Brain microvascular endothelial cell (primary cell): Measurements from ENCODE around the gene YBX3.
"Not testable (repeated sequence)": the region's sequence is repeated elsewhere in the genome, so short reads cannot be mapped to it uniquely, and the experiment has no call there.

ENCODE experiments used
- DNase-seq: peaks from one replicate; pipeline ENCODE4 v3.0.0-alpha.2; 2020
- H3K27ac ChIP-seq: fragments of 250-450 bp; sonication (Bioruptor Pico); 2 replicates; pipeline ENCODE4 v1.5.1; 2020; ENCODE audit warnings: mild to moderate bottlenecking, moderate library complexity
- H3K27me3 ChIP-seq: fragments of 250-450 bp; sonication (Bioruptor Pico); replicated peaks from 2 replicates; pipeline ENCODE4 v1.5.1; 2020; ENCODE audit warnings: mild to moderate bottlenecking
- H3K36me3 ChIP-seq: fragments of 250-450 bp; sonication (Bioruptor Pico); replicated peaks from 2 replicates; pipeline ENCODE4 v1.5.1; 2020; ENCODE audit warnings: mild to moderate bottlenecking
- H3K4me3 ChIP-seq: 2 replicates; pipeline ENCODE4 v1.5.1; 2011; ENCODE audit warnings: low read depth, mild to moderate bottlenecking, control low read depth, low read length, moderate library complexity
- CTCF ChIP-seq: IDR thresholded peaks from 2 replicates; pipeline ENCODE4 v1.5.1; 2011; ENCODE audit warnings: low read depth, mild to moderate bottlenecking, moderate library complexity, low read length, control low read depth, inconsistent platforms; ENCODE audit errors: missing control alignments
- in situ Hi-C: cut with HindIII; loops from 2 replicates; pipeline ENCODE4 v1.10.0; 2017; ENCODE audit warnings: low sequenced_read_pairs, low pct_ligation_motif_present

Gene YBX3

GRCh38 chr12:10750385-10750727, 27.2 kb upstream of the YBX3 start:
- no peak for DNase-seq
- Histone ChIP-seq H3K27ac (no peak overlapping the region), H3K4me3 (no peak overlapping the region), H3K27me3 (peaks cover 2% of the 10 kb centered on the region), H3K36me3 (no peaks in the 10 kb centered on the region)
- TF ChIP-seq CTCF = no peak
- in situ Hi-C loops = no loop called here

- Histone ChIP-seq H3K27ac (peak overlapping the region; percentile 36), H3K27me3 (peaks cover 2% of the 10 kb centered on the region), H3K4me3 (peak overlapping the region; percentile 42), H3K36me3 (no peaks in the 10 kb centered on the region)
- in situ Hi-C loops = no loop called here
- DNase-seq = peak; percentile 96
- TF ChIP-seq CTCF = peak; percentile 89
Measured at GRCh38 chr12:10749700-10750384, 26.7 kb upstream of the YBX3 start.

- DNase-seq = no peak
- in situ Hi-C loops = no loop called here
- TF ChIP-seq CTCF = no peak
- Histone ChIP-seq H3K36me3 (no peaks in the 10 kb centered on the region), H3K27ac (no peak overlapping the region), H3K27me3 (peaks cover 2% of the 10 kb centered on the region), H3K4me3 (no peak overlapping the region)
Measured at GRCh38 chr12:10747730-10748129, 24.6 kb upstream of the YBX3 start.

- H3K27me3 ChIP-seq, H3K36me3 ChIP-seq, in situ Hi-C loops, H3K27ac ChIP-seq, DNase-seq, H3K4me3 ChIP-seq: not testable (repeated sequence)
Measured at GRCh38 chr12:10743420-10743819, 20.3 kb upstream of the YBX3 start.

GRCh38 chr12:10741845-10742244, 18.7 kb upstream of the YBX3 start:
- in situ Hi-C loops = no loop called here
- H3K27ac ChIP-seq = no peak overlapping the region
- TF ChIP-seq CTCF = no peak
- no peaks in the 10 kb centered on the region for H3K36me3 ChIP-seq
- peaks cover 2% of the 10 kb centered on the region for H3K27me3 ChIP-seq
- no peak for DNase-seq
- no peak overlapping the region for H3K4me3 ChIP-seq

GRCh38 chr12:10740182-10740581, 17.1 kb upstream of the YBX3 start:
- in situ Hi-C loops = no loop called here
- TF ChIP-seq CTCF = no peak
- Histone ChIP-seq H3K27ac (no peak overlapping the region), H3K4me3 (no peak overlapping the region), H3K27me3 (no peaks in the 10 kb centered on the region), H3K36me3 (no peaks in the 10 kb centered on the region)
- no peak for DNase-seq
